K562 (cell line): Measurements from ENCODE around the gene CPLX3. TPM values are rescaled to one million over a fixed set of nuclear protein-coding genes. Genes with fewer than 3 reads are reported as not detected.

Experiments used
- ARID3A ChIP-seq: IDR thresholded peaks from 2 replicates; pipeline ENCODE4 v1.6.1; 2012; ENCODE audit warnings: low read depth, low read length, improper control_type of control experiment, borderline replicate concordance
- GABPB2 ChIP-seq: fragments of 250-450 bp; sonication (Bioruptor Pico); conservative IDR thresholded peaks from 2 replicates; pipeline ENCODE4 v1.5.1; 2021; ENCODE audit warnings: mild to moderate bottlenecking
- KLF6 ChIP-seq: fragments of 250-450 bp; sonication (Bioruptor Pico); IDR thresholded peaks from 2 replicates; pipeline ENCODE4 v1.4.0; 2020; ENCODE audit warnings: mild to moderate bottlenecking, moderate library complexity, borderline replicate concordance
- PHF8 ChIP-seq: fragments of 200-600 bp; sonication (generic); IDR thresholded peaks from 2 replicates; pipeline ENCODE4 v1.6.1; 2012; ENCODE audit warnings: mixed run types, mild to moderate bottlenecking, inconsistent platforms, low read length, moderate library complexity, borderline replicate concordance
- RBM39 ChIP-seq: fragments of 200-400 bp; formaldehyde crosslinking; optimal IDR thresholded peaks from 2 replicates; pipeline ENCODE3; 2018; ENCODE audit warnings: low read depth, low read length
- TRIM24 ChIP-seq, 2 experiments: fragments of 450-650 bp; IDR thresholded peaks; 2 replicates each; pipeline ENCODE4 v1.6.1; 2016
- ZNF318 ChIP-seq, 2 experiments: fragments of 450-650 bp; IDR thresholded peaks; 2 replicates each; pipeline ENCODE4 v1.6.1; 2016; ENCODE audit warnings: mild to moderate bottlenecking in 2 of 2, borderline replicate concordance in 1 of 2, low read depth in 1 of 2, moderate library complexity in 1 of 2
- ZNF41 ChIP-seq: fragments of 250-450 bp; sonication (Bioruptor Pico); conservative IDR thresholded peaks from 2 replicates; pipeline ENCODE4 v1.4.0; 2020; ENCODE audit warnings: mild to moderate bottlenecking
- ZNF592 ChIP-seq: fragments of 450-650 bp; IDR thresholded peaks from 2 replicates; pipeline ENCODE4 v1.6.1; 2017; ENCODE audit warnings: antibody characterized with exemption, mild to moderate bottlenecking
- polyA plus RNA-seq, 8 experiments: library from polyadenylated mRNA; depleted of rRNA in 4 of 8; stranded (reverse) in 5 of 8; unstranded in 3 of 8; fragments of >200 nt; fragmentation: Nextera tagmentation in 2 of 8; fragmentation: Illumina TruSeq in 1 of 8; extraction: Ambion mirVana in 2 of 8; extraction: Trizol in 1 of 8; gene quantifications; 2 replicates each; pipeline versions ENCODE4 v1.2.1 to v1.2.3, GENCODE V29; 2011 to 2014; ENCODE audit warnings: inconsistent platforms in 1 of 8, missing spikeins in 1 of 8
- total RNA-seq, 7 experiments: library from RNA; depleted of rRNA in 6 of 7; stranded (reverse); fragments of >200 nt in 6 of 7; fragmentation: Illumina TruSeq in 2 of 7; extraction: Trizol in 2 of 7; gene quantifications; 2 replicates each; pipeline versions ENCODE4 v1.2.1 to v1.2.3, GENCODE V29; 2011 to 2021; ENCODE audit warnings: low replicate concordance in 1 of 7

The CPLX3 gene
- total and polyA plus RNA-seq, 9 of the 15 experiments (the other 6 are each of a cell fraction or from before 2014, with no cell fraction given) = not detected

- TF ChIP-seq ARID3A = no peak
- TF ChIP-seq ZNF41 (CRISPR knock-in tag) = no peak
- TF ChIP-seq GABPB2 (CRISPR knock-in tag) = no peak
- no peak for TF ChIP-seq PHF8
- no peak for TF ChIP-seq RBM39
- no peak for TF ChIP-seq TRIM24 (IDR thresholded peaks at IDR 0.05)
- no peak for TF ChIP-seq ZNF592
- TF ChIP-seq ZNF318 (IDR thresholded peaks at IDR 0.05; ENCODE audit: borderline replicate concordance in 1 of 2, low read depth in 1 of 2) = no peak
- no peak for TF ChIP-seq KLF6 (CRISPR knock-in tag)
Observed at GRCh38 chr15:74784426-74785193, 41.8 kb upstream of the CPLX3 start (continued).
